Small intestine (tissue), 7 donors: ENCODE results near the gene GALNT14. TPM values are rescaled to one million over a fixed set of nuclear protein-coding genes. Genes with fewer than 3 reads are reported as not detected.

Source experiments
- DNase-seq, 2 donors: peaks; one replicate each; pipeline versions ENCODE4 v3.0.0 to v3.0.0-alpha.2; 2013
- FAIRE-seq: peaks from 2 replicates; lab custom pipeline; 2012; peaks lifted over from hg19 to GRCh38; lab: Jason Lieb, UNC
- H3K27ac ChIP-seq, 3 donors: one replicate each; pipeline ENCODE4 v1.5.1; 2013; ENCODE audit warnings: low read length in 2 of 3, mild to moderate bottlenecking in 2 of 3, control low read depth in 1 of 3, inconsistent platforms in 1 of 3, low read depth in 1 of 3, moderate library complexity in 1 of 3
- H3K27me3 ChIP-seq, 3 donors: one replicate each; pipeline ENCODE4 v1.6.1; 2013; ENCODE audit warnings: low read length in 3 of 3, inconsistent platforms in 1 of 3; ENCODE audit not compliant: control insufficient read depth in 3 of 3, insufficient read depth in 3 of 3
- H3K36me3 ChIP-seq, 3 donors: one replicate each; pipeline ENCODE4 v1.6.1; 2013; ENCODE audit warnings: low read length in 3 of 3, inconsistent platforms in 1 of 3, low read depth in 1 of 3, mild to moderate bottlenecking in 1 of 3, moderate library complexity in 1 of 3; ENCODE audit not compliant: control insufficient read depth in 3 of 3, insufficient read depth in 2 of 3
- H3K4me1 ChIP-seq, 3 donors: one replicate each; pipeline ENCODE4 v1.6.1; 2013; ENCODE audit warnings: low read length in 2 of 3, inconsistent platforms in 1 of 3, low read depth in 1 of 3, mild to moderate bottlenecking in 1 of 3, moderate library complexity in 1 of 3; ENCODE audit not compliant: control insufficient read depth in 3 of 3, insufficient read depth in 2 of 3
- H3K4me3 ChIP-seq, 3 donors: one replicate each; pipeline ENCODE4 v1.5.1; 2013; ENCODE audit warnings: low read length in 3 of 3, control low read depth in 1 of 3, inconsistent platforms in 1 of 3, low read depth in 1 of 3, mild to moderate bottlenecking in 1 of 3, moderate library complexity in 1 of 3
- H3K9me3 ChIP-seq, 2 donors: one replicate each; pipeline ENCODE4 v1.6.1; 2013; ENCODE audit warnings: low read depth in 1 of 2, low read length in 1 of 2; ENCODE audit not compliant: control insufficient read depth in 2 of 2, insufficient read depth in 1 of 2
- WGBS, 3 donors: extraction: QIAGEN DNeasy Blood & Tissue Kit; methylation state at CpG; one replicate each; pipeline ENCODE4 v1.1.7; 2013; 5-methylcytosine and 5-hydroxymethylcytosine counted together
- polyA plus RNA-seq, 4 donors: library from polyadenylated mRNA; stranded (reverse) in 3 of 4; unstranded in 1 of 4; fragments of 200-250 nt in 3 of 4; fragments of 120-200 nt in 1 of 4; gene quantifications; one replicate each; pipeline versions ENCODE4 v1.2.1 to v1.2.3, GENCODE V29; 2013
- donor health status: healthy with polysubstance abuse.
- donor health status: control.
- donor health status: control.
- donor health status: Bipolar disorder and iron deficiency.
- donor health status: healthy.

GALNT14 gene
- polyA plus RNA-seq, 4 donors = 0.24 to 8.2 (median 2.2) TPM; not detected in 1

DNA sequence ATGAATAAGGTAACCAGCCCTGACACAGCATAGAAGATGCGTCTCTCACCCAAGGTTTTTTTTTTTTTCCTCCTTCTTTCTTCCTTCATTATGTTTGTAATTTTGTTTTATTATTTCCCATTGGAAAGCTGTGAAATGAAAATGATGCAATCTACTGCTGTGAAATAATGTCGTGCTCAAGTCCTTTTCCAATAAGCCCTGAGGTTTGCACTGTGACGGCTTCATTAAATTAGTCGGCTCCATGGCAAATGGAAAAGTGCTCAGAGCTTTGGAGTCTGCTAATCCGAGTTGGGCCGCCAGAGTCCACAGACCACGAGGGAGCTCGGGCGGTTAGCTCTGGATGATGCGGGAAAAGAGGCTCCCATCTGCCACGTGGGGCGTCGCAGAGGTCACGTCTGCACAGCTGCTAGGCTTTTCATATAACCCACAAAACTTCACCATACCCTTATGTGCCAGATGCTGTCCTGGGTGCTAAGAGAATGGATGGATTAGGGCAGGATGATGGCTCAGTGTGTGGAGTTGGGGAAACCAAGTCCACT, 238.7 kb downstream of the GALNT14 start:
- Histone ChIP-seq H3K4me1 (no peaks in the 10 kb centered on the region), H3K9me3 (peaks cover 0 to 3% of the 10 kb centered on the region in 2 donors), H3K27me3 (peaks cover 0 to 3% (median 0%) of the 10 kb centered on the region in 3 donors), H3K4me3 (no peak overlapping the region), H3K27ac (no peak overlapping the region), H3K36me3 (no peaks in the 10 kb centered on the region)
- no peak for DNase-seq
- FAIRE-seq = no peak
- 91 to 93% (median 92%) methylated on average over 14 of the region's 14 CpGs for WGBS, 3 donors

DNA sequence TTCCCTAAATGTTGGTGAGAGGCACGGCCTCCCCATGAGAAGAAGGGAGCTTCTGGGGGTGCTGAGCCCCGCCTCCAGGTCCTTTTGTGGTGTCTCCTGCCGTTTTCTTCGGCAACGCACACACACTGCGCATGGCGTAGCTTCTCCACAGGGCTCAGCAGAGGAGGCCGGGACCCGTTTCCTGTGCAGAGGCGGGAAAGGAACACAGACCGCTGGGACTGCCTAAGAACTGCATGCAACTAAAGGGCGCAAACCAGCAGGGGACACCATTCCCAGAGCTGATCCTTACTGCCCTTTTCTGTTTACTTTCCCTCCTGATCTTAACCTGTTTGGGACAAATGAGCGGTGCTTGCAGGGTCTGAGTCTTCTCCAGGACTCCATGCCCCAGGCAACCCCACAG, 240.7 kb downstream of the GALNT14 start:
- 91 to 94% (median 93%) methylated on average over 13 of the region's 13 CpGs for WGBS, 3 donors
- no peak overlapping the region for H3K27ac ChIP-seq
- no peak for FAIRE-seq
- H3K27me3 ChIP-seq = peaks cover 0 to 3% (median 0%) of the 10 kb centered on the region in 3 donors
- no peaks in the 10 kb centered on the region for H3K4me1 ChIP-seq
- DNase-seq = no peak
- no peak overlapping the region for H3K4me3 ChIP-seq
- peaks cover 0 to 4% of the 10 kb centered on the region in 2 donors for H3K9me3 ChIP-seq
- no peaks in the 10 kb centered on the region for H3K36me3 ChIP-seq

DNA sequence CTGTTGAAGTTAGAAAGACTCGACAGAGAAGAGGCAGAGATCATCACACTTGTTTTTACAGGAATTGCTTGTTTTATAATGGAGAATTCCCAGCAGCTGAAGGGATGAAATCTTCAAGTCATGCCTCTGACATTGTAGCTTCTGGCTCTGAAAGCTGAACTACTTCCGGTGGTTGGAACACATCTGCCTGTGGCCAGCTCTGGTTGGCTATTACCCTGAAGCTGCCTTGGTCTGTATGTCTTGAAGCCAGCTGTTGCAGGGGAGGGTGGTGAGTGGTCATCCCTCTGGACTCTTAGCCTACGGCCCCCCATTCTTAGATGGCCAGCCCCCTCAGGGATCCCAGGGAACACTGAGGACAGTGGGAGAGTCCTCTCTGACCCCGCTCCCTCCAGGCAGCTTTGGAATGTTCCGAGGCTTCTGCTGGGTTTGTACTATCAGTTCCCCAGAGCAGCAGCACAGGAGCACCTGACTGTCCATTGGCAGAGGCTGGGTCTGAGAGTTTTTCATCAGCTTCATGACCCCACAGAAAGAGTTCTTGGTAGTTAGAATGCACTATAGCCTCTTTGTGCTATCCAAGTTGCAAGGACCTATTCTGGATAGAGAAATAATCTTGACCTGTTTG, 243.6 kb downstream of the GALNT14 start:
- H3K36me3 ChIP-seq = no peaks in the 10 kb centered on the region
- H3K27me3 ChIP-seq = peaks cover 0 to 5% (median 0%) of the 10 kb centered on the region in 3 donors
- H3K9me3 ChIP-seq = peaks cover 0 to 5% of the 10 kb centered on the region in 2 donors
- H3K27ac ChIP-seq = no peak overlapping the region
- DNase-seq (no peak), FAIRE-seq (no peak)
- no peaks in the 10 kb centered on the region for H3K4me1 ChIP-seq
- WGBS, 3 donors = 59 to 68% (median 66%) methylated on average over 5 of the region's 5 CpGs
- no peak overlapping the region for H3K4me3 ChIP-seq

DNA sequence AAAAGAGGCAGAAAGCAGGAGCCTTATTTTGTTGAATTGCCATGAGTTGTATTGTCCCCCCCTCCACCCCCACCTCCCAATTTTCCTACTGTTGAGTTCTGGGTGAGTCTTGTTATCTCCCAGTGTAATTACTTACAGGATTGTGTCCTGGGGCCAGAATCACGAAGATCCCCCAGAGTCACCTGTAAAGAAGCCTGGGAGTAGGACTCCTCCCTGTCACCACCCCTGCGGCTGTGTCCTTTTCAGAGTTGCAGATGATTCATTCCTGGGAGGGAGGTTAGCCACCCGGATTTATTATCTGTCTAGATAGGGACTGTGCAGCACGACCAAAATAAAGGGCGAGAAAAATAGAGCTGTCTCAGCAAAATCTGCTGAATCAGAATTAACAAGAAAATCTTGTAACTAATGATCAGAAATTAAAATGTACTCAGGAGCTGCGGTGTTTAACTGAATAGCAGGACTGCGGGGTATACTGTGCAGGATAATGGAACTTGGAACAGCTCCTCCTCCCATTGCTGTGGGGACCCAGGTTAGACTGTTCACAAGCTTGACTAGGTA, 249.3 kb downstream of the GALNT14 start:
- DNase-seq = no peak
- Histone ChIP-seq H3K27me3 (peaks cover 0 to 2% (median 0%) of the 10 kb centered on the region in 3 donors), H3K9me3 (peaks cover 0 to 2% of the 10 kb centered on the region in 2 donors), H3K36me3 (no peaks in the 10 kb centered on the region), H3K4me1 (no peaks in the 10 kb centered on the region), H3K4me3 (no peak overlapping the region), H3K27ac (no peak overlapping the region)
- no peak for FAIRE-seq
- 63 to 73% (median 66%) methylated on average over 7 of the region's 7 CpGs for WGBS, 3 donors

DNA sequence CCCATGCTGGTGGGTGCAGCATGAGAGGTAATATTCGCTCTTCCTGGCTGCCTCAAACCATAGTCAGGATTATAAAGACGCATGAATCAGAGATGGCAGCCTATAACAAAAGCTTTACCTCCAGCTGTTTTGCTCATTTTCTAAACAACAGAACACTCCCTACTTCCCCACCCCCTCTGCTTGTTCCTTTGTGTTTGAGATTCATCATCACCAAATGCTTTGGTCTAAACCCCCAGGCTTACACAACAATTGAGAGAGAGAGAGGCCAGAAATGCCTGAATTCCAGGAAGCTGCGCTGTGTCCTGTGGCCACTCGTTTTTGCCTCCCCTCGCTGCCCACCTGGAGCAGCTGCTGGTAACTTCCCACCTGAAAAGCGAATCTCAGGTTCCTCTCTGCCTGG, 252.2 kb downstream of the GALNT14 start:
- no peak overlapping the region for H3K4me3 ChIP-seq
- FAIRE-seq (no peak), DNase-seq (no peak)
- no peak overlapping the region for H3K27ac ChIP-seq
- 73 to 84% (median 83%) methylated on average over 6 of the region's 6 CpGs for WGBS, 3 donors
- no peaks in the 10 kb centered on the region for H3K4me1 ChIP-seq
- H3K9me3 ChIP-seq = no peaks in the 10 kb centered on the region
- H3K27me3 ChIP-seq = no peaks in the 10 kb centered on the region
- no peaks in the 10 kb centered on the region for H3K36me3 ChIP-seq

DNA sequence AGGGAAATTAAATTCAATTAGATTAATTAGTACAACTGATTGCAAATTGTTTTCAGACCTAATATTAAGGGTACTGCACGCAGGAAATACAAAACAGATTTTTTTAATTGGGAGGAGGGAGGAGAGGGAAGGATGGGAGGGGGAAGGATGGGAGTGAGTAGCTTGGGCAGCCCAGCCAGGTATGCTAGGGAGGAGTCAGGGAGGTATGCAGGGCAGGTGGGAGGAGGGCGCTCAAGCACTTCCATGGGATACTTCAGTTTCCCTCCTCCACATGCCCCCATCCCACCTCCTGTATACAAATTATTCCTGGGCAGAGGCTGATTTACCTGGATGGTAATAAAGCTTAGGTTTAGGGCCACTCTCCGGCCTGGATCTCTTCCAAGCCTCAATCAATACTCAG, 254.4 kb downstream of the GALNT14 start:
- H3K4me3 ChIP-seq = no peak overlapping the region
- no peak for DNase-seq
- 76 to 90% (median 84%) methylated on average over 3 of the region's 3 CpGs for WGBS, 3 donors
- H3K9me3 ChIP-seq = no peaks in the 10 kb centered on the region
- no peaks in the 10 kb centered on the region for H3K36me3 ChIP-seq
- H3K4me1 ChIP-seq = no peaks in the 10 kb centered on the region
- FAIRE-seq = no peak
- H3K27ac ChIP-seq = no peak overlapping the region
- H3K27me3 ChIP-seq = no peaks in the 10 kb centered on the region

DNA sequence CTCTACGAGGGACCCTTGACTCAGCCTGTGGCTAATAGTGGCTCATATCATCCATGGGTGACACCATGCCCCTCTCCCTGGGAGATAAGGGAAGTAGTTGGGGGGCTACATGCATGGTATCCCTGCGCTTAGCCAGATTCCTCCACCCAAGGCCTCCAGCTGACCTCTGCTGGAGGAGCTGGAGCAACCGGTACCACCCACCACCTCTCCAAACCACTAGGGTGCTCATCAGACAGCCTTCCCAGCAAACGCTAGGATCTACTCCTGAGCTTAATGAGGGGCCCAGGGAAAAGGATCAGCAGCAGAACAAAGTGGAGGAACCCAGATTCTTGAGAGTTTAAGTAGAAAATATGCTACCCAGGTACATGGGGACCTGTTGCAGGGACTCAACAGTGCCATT, 255.1 kb downstream of the GALNT14 start:
- H3K27ac ChIP-seq = no peak overlapping the region
- FAIRE-seq (no peak), DNase-seq (no peak)
- 87 to 96% (median 91%) methylated on average over 4 of the region's 4 CpGs for WGBS, 3 donors
- no peaks in the 10 kb centered on the region for H3K4me1 ChIP-seq
- peaks cover 0 to under 1% (median 0%) of the 10 kb centered on the region in 3 donors for H3K27me3 ChIP-seq
- H3K36me3 ChIP-seq = no peaks in the 10 kb centered on the region
- H3K4me3 ChIP-seq = no peak overlapping the region
- no peaks in the 10 kb centered on the region for H3K9me3 ChIP-seq

DNA sequence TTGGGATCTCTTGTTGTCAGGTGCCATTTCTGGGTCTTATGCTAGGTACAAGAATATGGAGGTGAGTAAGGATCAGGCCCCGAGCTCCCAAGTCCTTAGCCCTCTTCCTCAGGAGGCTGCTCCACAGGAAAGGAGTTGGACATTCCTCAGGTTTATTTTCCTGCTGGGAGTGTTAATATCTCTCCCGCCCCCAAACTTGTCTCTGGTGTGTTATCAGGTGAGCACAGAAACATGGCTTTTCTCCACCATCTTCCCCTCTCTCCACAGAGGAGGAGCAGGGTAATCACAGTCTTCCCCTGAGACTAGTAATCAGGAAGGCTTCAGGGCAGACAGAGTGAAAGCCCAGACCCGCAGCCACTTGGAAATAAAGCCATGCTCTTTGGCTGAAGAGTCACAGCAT, 257.7 kb downstream of the GALNT14 start:
- Histone ChIP-seq H3K27me3 (peaks cover 0 to 2% (median 0%) of the 10 kb centered on the region in 3 donors), H3K36me3 (no peaks in the 10 kb centered on the region), H3K4me1 (no peaks in the 10 kb centered on the region), H3K27ac (no peak overlapping the region), H3K4me3 (no peak overlapping the region), H3K9me3 (no peaks in the 10 kb centered on the region)
- FAIRE-seq (no peak), DNase-seq (no peak)
- WGBS, 3 donors = 77 to 90% (median 84%) methylated on average over 3 of the region's 3 CpGs
